ENCODE results near the gene BAIAP2.

DNA sequence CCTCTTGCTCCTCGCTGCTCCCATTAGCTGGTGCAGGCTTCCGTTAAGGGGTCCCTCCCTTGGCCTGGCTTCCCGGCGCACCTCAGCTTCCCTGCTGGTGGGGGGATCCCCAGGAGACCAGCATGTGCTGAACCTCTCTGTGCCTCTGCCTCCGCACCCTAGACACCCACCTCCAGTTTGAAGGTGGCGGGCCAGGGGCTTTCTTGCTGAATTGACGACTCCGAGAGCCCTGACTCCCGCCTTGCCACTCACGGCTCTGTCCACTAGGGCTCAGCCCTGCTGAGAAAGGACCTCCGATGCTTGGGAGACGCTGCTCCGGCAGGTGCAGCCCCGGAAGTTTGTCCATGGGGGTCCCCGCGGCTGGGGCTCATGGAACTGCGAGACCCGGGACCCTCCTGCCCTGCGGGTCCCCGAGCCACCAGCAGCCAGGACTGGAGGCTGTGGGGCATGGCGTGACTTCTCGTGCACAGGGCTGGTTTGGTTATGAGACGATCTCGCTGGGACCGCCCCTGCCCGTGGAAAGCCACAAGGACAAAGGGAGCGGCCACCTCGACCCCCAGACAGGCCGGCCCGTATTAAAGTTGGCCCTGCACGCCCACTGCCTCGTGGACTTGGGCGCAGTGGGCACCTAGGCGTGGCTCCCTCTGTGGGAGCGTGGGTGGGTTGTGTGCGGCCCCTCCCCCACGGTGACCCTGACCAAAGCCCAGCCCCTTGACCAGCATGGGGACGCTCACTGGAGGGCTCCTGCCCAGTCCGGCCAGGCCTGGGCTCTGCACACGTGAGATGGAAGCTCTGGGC, 35.2 kb upstream of the BAIAP2 start:
- no peak for TF ChIP-seq POLR2A (IDR thresholded peaks at IDR 0.05)
- TF ChIP-seq, protein P1, sequence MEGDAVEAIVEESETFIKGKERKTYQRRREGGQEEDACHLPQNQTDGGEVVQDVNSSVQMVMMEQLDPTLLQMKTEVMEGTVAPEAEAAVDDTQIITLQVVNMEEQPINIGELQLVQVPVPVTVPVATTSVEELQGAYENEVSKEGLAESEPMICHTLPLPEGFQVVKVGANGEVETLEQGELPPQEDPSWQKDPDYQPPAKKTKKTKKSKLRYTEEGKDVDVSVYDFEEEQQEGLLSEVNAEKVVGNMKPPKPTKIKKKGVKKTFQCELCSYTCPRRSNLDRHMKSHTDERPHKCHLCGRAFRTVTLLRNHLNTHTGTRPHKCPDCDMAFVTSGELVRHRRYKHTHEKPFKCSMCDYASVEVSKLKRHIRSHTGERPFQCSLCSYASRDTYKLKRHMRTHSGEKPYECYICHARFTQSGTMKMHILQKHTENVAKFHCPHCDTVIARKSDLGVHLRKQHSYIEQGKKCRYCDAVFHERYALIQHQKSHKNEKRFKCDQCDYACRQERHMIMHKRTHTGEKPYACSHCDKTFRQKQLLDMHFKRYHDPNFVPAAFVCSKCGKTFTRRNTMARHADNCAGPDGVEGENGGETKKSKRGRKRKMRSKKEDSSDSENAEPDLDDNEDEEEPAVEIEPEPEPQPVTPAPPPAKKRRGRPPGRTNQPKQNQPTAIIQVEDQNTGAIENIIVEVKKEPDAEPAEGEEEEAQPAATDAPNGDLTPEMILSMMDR (IDR thresholded peaks at IDR 0.05 in 8 of 11, conservative IDR thresholded peaks at IDR 0.05 in 3 of 11), result no peak
- TF ChIP-seq POLR2AphosphoS5 (IDR thresholded peaks at IDR 0.05), result peak in 1 of 3 donors; percentile 1
